ENCODE data around the gene RASGEF1B. TPM values are rescaled to one million over a fixed set of nuclear protein-coding genes. Genes with fewer than 3 reads are reported as not detected.

Gene RASGEF1B
- polyA plus RNA-seq, 2 of the 4 experiments (the other 2 are of a cell fraction) = 0.16 TPM; not detected in 1

DNA sequence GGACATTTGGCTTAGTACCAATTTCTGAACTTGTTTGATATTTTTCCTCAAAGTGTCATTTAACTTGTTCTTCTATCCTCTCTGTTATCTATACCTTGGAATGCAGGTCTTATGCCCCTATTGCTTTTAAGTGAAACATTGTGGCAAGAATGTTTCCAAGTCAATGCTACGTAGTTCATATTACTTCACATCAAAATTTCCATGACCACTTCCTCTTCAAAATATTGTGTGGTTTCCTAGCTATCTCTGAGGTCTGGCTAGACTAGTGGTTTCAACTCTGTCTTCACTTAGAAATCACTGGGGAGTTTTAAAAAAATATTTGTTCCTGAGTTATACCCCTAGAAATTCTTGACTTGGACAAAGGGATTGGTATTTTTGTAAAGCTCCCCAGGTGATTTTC is 20.2 kb upstream of the RASGEF1B start:
- ChIA-PET CTCF (interaction anchor here (0.7 kb wide), 1 partner anchor 777 kb away, joined by 3 read pairs; no protein-coding TSS in a partner anchor), POLR2A (no interaction called here)
- no peaks in the 10 kb centered on the region for H3K9me3 ChIP-seq
- H3K27ac ChIP-seq = no peak overlapping the region
- no peaks in the 10 kb centered on the region for H3K4me1 ChIP-seq
- no peak for DNase-seq (ENCODE audit: low read depth in 1 of 2, low spot score in 1 of 2)
- no peak overlapping the region for H3K4me3 ChIP-seq
- ATAC-seq = no peak
- H3K4me2 ChIP-seq = no peak overlapping the region
- WGBS (ENCODE audit: missing lambda C conversion rate) = 42% methylated on average over 1 of the region's 1 CpG
- TF ChIP-seq, protein P1, sequence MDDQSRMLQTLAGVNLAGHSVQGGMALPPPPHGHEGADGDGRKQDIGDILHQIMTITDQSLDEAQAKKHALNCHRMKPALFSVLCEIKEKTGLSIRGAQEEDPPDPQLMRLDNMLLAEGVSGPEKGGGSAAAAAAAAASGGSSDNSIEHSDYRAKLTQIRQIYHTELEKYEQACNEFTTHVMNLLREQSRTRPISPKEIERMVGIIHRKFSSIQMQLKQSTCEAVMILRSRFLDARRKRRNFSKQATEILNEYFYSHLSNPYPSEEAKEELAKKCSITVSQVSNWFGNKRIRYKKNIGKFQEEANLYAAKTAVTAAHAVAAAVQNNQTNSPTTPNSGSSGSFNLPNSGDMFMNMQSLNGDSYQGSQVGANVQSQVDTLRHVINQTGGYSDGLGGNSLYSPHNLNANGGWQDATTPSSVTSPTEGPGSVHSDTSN (IDR thresholded peaks at IDR 0.05) = no peak
- TF ChIP-seq MAFK (IDR thresholded peaks at IDR 0.05; ENCODE audit: partially characterized antibody) (no peak), HOXA7 (CRISPR knock-in tag; IDR thresholded peaks at IDR 0.05) (no peak), NFE2L2 (conservative IDR thresholded peaks at IDR 0.05; ENCODE audit: low read length) (no peak), NR3C1 (IDR thresholded peaks at IDR 0.05) (no peak)
- TF ChIP-seq, protein P2, sequence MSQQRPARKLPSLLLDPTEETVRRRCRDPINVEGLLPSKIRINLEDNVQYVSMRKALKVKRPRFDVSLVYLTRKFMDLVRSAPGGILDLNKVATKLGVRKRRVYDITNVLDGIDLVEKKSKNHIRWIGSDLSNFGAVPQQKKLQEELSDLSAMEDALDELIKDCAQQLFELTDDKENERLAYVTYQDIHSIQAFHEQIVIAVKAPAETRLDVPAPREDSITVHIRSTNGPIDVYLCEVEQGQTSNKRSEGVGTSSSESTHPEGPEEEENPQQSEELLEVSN (IDR thresholded peaks at IDR 0.05; ENCODE audit: borderline replicate concordance, low read depth) = no peak
- FAIRE-seq = no peak

DNA sequence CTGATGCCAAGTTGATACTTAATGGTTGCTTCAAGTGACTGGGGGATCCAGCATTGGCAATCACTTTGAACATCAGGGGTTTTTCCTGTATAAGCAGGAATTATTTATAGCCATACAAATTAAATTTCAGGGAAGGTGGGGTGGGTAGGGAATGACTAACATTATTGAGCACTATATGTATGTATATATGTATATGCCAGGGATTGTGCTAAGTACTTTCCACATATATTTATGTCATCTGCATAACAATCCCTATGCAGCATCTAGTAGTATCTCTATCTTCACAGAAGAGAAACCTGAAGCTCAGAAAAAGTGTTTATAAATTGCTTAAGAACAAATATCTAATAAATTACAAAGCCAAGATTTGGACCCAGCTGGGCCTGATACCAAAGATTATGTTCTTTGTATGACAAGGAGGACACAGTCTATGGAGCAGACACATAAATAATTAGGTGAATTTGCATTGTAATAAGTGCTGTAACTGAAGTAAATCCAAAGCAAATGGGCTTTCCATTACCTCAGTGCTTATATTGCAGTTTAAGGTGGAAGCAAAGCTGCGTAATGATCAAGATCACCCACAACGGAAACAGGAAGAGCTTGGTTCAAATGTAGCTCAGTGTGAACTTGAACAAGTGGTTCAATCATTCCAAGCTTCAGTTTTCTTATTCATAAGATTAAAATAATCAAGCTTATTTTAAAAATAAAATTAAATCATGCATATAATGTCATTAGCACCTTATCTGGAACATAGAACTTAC is 18.9 kb upstream of the RASGEF1B start:
- 33% methylated on average over 2 of the region's 2 CpGs for WGBS (ENCODE audit: missing lambda C conversion rate)
- no peak overlapping the region for H3K27ac ChIP-seq
- H3K4me3 ChIP-seq = no peak overlapping the region
- no peaks in the 10 kb centered on the region for H3K9me3 ChIP-seq
- H3K4me1 ChIP-seq = no peaks in the 10 kb centered on the region
- DNase-seq (ENCODE audit: low read depth in 1 of 2, low spot score in 1 of 2) = no peak
- ATAC-seq = no peak
- ChIA-PET POLR2A (no interaction called here), CTCF (no interaction called here)
- FAIRE-seq = no peak
- no peak for TF ChIP-seq GATA3 (IDR thresholded peaks at IDR 0.05; ENCODE audit: borderline replicate concordance)
- TF ChIP-seq POLR2A (IDR thresholded peaks at IDR 0.05; ENCODE audit: low read length) = no peak
- TF ChIP-seq SMC3 (IDR thresholded peaks at IDR 0.05) = no peak
- no peak for TF ChIP-seq HDAC2 (IDR thresholded peaks at IDR 0.05)
- no peak for TF ChIP-seq HEYL (CRISPR knock-in tag; IDR thresholded peaks at IDR 0.05)
- TF ChIP-seq FOXS1 (CRISPR knock-in tag; IDR thresholded peaks at IDR 0.05) = no peak
- TF ChIP-seq, protein P3, sequence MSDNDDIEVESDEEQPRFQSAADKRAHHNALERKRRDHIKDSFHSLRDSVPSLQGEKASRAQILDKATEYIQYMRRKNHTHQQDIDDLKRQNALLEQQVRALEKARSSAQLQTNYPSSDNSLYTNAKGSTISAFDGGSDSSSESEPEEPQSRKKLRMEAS (IDR thresholded peaks at IDR 0.05) = no peak
- H3K4me2 ChIP-seq = no peak overlapping the region

DNA sequence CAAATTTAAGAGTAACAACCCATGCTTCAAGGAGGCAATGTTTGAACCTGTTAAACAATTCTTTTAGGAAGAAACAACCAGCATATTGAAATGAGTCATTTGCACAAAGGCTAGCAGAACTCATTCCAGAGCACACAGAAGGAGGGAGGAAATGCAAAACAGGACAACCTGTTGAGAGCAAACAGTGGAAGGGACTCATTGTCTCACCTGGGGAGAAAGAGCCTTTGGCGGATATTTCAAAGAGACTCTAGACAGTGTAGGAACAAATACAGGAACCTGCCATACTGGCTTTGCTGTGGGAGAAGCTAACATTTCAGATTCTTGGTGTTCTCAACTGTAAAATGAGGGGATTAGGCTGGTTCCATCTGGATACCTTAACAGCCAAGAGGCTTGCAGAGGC is 14.8 kb upstream of the RASGEF1B start:
- no peak overlapping the region for H3K4me2 ChIP-seq
- no peak for DNase-seq (ENCODE audit: low read depth in 1 of 2, low spot score in 1 of 2)
- ChIA-PET CTCF (no interaction called here), POLR2A (no interaction called here)
- WGBS (ENCODE audit: missing lambda C conversion rate) = 91% methylated on average over 1 of the region's 1 CpG
- no peak overlapping the region for H3K4me3 ChIP-seq
- no peak overlapping the region for H3K27ac ChIP-seq
- TF ChIP-seq EP300 (IDR thresholded peaks at IDR 0.05) = no peak
- no peak for TF ChIP-seq CBX8 (IDR thresholded peaks at IDR 0.05)
- no peak for TF ChIP-seq NR3C1 (IDR thresholded peaks at IDR 0.05)
- no peak for TF ChIP-seq MAFK (IDR thresholded peaks at IDR 0.05; ENCODE audit: partially characterized antibody)
- no peak for TF ChIP-seq ZSCAN20 (CRISPR knock-in tag; IDR thresholded peaks at IDR 0.05)
- TF ChIP-seq HEYL (CRISPR knock-in tag; IDR thresholded peaks at IDR 0.05) = no peak
- no peak for TF ChIP-seq HOXA7 (CRISPR knock-in tag; IDR thresholded peaks at IDR 0.05)
- no peak for TF ChIP-seq FOSB (CRISPR knock-in tag; IDR thresholded peaks at IDR 0.05)
- TF ChIP-seq, protein P4, sequence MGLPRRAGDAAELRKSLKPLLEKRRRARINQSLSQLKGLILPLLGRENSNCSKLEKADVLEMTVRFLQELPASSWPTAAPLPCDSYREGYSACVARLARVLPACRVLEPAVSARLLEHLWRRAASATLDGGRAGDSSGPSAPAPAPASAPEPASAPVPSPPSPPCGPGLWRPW (IDR thresholded peaks at IDR 0.05) = no peak
- no peaks in the 10 kb centered on the region for H3K9me3 ChIP-seq
- no peaks in the 10 kb centered on the region for H3K4me1 ChIP-seq
- no peak for ATAC-seq
- no peak for FAIRE-seq

DNA sequence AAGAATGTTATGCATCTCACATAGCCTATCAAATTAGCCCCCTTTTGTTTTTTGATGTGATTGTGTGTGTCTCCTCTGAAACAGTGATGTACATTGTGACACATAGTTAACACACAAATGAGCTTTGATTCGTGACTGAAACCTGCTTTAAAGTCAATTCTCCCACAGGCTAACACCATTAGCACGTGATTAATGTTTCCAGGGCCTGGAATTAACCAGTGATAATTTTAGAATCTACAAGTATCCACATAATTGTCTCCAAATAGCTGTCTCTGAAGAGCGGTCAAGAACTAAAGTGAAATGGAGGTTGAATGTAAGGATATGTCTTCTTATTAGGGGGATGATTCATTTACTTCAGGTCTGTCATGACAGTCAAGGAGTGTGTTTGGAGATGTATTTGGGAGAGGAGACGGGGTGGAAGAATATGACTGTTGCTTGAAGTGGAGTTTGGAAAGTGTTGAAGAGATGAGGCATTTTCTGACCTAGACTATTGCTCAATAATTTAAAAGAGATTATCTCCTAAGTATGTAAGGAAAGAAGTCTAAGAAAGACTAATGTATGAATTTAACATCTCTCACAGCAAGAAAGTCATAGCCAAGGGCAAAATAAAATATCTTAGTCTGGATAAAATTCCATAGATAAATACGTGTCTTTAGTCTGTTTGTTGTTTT is 13.7 kb upstream of the RASGEF1B start:
- POLR2A ChIA-PET = no interaction called here
- DNase-seq (ENCODE audit: low read depth in 1 of 2, low spot score in 1 of 2) (no peak), FAIRE-seq (no peak), ATAC-seq (no peak)
- H3K4me1 ChIP-seq = no peaks in the 10 kb centered on the region
- CTCF ChIA-PET = no interaction called here
- 14% methylated on average over 5 of the region's 5 CpGs for WGBS (ENCODE audit: missing lambda C conversion rate)
- no peak overlapping the region for H3K4me3 ChIP-seq
- H3K9me3 ChIP-seq = no peaks in the 10 kb centered on the region
- H3K27ac ChIP-seq = no peak overlapping the region
- H3K4me2 ChIP-seq = no peak overlapping the region
- TF ChIP-seq CBX8 (IDR thresholded peaks at IDR 0.05) (no peak), ZNF302 (CRISPR knock-in tag; IDR thresholded peaks at IDR 0.05) (no peak), CHD4 (IDR thresholded peaks at IDR 0.05; ENCODE audit: borderline replicate concordance) (no peak), JUN (IDR thresholded peaks at IDR 0.05) (no peak), MYC (IDR thresholded peaks at IDR 0.05; ENCODE audit: borderline replicate concordance, low read length) (no peak), EHMT2 (IDR thresholded peaks at IDR 0.05; ENCODE audit: low read depth) (no peak)
- TF ChIP-seq, protein P5, sequence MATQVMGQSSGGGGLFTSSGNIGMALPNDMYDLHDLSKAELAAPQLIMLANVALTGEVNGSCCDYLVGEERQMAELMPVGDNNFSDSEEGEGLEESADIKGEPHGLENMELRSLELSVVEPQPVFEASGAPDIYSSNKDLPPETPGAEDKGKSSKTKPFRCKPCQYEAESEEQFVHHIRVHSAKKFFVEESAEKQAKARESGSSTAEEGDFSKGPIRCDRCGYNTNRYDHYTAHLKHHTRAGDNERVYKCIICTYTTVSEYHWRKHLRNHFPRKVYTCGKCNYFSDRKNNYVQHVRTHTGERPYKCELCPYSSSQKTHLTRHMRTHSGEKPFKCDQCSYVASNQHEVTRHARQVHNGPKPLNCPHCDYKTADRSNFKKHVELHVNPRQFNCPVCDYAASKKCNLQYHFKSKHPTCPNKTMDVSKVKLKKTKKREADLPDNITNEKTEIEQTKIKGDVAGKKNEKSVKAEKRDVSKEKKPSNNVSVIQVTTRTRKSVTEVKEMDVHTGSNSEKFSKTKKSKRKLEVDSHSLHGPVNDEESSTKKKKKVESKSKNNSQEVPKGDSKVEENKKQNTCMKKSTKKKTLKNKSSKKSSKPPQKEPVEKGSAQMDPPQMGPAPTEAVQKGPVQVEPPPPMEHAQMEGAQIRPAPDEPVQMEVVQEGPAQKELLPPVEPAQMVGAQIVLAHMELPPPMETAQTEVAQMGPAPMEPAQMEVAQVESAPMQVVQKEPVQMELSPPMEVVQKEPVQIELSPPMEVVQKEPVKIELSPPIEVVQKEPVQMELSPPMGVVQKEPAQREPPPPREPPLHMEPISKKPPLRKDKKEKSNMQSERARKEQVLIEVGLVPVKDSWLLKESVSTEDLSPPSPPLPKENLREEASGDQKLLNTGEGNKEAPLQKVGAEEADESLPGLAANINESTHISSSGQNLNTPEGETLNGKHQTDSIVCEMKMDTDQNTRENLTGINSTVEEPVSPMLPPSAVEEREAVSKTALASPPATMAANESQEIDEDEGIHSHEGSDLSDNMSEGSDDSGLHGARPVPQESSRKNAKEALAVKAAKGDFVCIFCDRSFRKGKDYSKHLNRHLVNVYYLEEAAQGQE (IDR thresholded peaks at IDR 0.05) = no peak
- TF ChIP-seq, protein P6, sequence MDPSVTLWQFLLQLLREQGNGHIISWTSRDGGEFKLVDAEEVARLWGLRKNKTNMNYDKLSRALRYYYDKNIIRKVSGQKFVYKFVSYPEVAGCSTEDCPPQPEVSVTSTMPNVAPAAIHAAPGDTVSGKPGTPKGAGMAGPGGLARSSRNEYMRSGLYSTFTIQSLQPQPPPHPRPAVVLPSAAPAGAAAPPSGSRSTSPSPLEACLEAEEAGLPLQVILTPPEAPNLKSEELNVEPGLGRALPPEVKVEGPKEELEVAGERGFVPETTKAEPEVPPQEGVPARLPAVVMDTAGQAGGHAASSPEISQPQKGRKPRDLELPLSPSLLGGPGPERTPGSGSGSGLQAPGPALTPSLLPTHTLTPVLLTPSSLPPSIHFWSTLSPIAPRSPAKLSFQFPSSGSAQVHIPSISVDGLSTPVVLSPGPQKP (IDR thresholded peaks at IDR 0.05; ENCODE audit: low read depth, low read length) = no peak

Measured in A549 (cell line).